Frontal cortex (tissue), 4 donors: Measurements from ENCODE around the gene MPRIP. TPM values are rescaled to one million over a fixed set of nuclear protein-coding genes. Genes with fewer than 3 reads are reported as not detected.
A peak's percentile ranks its signal among the peaks of the same experiment; 100 is the strongest.
"Not testable (repeated sequence)": the region's sequence is repeated elsewhere in the genome, so short reads cannot be mapped to it uniquely, and the experiment has no call there.

ENCODE experiments used
- DNase-seq, 2 donors: peaks; one replicate each; pipeline ENCODE4 v3.0.0; 2012; ENCODE audit warnings: low spot score in 2 of 2
- FAIRE-seq: peaks from 2 replicates; lab custom pipeline; 2012; peaks lifted over from hg19 to GRCh38; lab: Jason Lieb, UNC
- total RNA-seq: library from RNA; depleted of rRNA; stranded (reverse); fragments of >200 nt; gene quantifications from one replicate; pipeline ENCODE4 v1.2.3, GENCODE V29; 2014
- donor health status: control.
- donor health status: control.
- donor health status: control.

The MPRIP gene, protein sequence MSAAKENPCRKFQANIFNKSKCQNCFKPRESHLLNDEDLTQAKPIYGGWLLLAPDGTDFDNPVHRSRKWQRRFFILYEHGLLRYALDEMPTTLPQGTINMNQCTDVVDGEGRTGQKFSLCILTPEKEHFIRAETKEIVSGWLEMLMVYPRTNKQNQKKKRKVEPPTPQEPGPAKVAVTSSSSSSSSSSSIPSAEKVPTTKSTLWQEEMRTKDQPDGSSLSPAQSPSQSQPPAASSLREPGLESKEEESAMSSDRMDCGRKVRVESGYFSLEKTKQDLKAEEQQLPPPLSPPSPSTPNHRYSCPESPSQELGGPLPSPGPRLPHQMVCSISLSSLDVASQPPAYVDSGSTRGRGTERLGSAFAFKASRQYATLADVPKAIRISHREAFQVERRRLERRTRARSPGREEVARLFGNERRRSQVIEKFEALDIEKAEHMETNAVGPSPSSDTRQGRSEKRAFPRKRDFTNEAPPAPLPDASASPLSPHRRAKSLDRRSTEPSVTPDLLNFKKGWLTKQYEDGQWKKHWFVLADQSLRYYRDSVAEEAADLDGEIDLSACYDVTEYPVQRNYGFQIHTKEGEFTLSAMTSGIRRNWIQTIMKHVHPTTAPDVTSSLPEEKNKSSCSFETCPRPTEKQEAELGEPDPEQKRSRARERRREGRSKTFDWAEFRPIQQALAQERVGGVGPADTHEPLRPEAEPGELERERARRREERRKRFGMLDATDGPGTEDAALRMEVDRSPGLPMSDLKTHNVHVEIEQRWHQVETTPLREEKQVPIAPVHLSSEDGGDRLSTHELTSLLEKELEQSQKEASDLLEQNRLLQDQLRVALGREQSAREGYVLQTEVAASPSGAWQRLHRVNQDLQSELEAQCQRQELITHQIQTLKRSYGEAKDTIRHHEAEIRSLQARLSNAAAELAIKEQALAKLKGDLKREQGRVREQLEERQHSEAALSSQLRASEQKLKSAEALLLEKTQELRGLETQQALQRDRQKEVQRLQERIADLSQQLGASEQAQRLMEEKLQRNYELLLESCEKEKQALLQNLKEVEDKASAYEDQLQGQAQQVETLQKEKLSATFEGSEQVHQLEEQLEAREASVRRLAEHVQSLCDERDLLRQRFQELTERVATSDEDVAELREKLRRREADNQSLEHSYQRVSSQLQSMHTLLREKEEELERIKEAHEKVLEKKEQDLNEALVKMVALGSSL (N-terminal part only)
- 131 TPM for total RNA-seq

DNA sequence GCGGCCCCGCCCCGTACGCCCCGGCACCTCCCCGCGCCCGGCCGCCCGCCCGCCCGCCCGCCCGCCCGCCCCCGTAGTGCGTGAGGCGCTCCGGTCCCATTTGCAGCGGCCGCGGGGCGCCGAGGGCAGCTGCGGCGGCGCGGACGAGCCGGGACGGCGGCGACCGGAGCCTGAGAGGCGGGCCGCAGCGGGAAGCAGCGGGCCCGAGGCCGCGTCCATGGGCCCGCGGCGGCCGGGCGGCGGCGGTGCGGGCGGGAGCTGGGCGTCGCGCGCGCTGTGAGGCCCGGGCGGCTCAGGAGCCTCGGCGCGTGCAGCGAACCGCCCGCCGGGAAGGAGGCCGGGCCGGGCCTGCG lies at the start of gene MPRIP:
Gene MPRIP, plus strand, starts transcription at position 74 of the 353 bp plus-strand sequence. CDS start 392 bp downstream, outside the sequence.
- DNase-seq = no peak
- no peak for FAIRE-seq

DNA sequence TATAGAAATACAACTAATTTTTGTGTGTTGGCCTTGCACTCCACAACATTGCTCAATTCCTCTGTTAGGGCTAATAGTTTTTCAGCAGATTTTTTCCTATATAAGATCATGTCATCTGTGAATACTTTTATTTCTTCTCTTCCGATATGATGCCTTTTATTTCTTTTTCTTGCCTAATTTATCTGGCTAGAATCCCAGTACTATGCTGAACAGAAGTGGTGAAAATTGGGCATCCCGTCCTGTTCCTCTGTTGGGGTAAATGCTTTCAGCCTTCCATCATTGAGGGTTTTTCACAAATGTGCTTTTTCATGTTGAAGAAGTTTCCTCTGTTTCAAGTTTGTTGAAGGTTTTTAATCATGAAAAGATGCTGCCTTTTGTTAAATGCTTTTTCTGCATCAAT lies 47.6 kb upstream of the MPRIP start:
- DNase-seq = no peak
- no peak for FAIRE-seq

DNA sequence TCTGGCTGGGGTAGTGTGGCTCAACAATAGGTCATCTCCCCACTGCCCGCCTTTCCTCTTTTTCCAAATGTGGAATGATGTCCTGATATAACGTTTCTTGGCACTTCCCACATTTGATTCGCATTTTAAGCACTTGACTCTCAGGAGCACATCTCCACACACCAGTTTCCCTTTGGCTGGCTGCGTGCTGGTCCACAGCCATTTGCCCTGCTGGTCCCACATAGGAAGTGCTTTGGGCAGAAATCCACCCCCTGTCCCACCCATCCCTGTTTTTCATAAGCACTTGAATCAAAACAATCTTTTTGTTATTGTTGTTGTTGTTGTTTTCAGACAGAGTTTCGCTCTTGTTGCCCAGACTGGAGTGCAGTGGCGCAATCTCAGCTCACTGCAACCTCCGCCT lies 46.3 kb upstream of the MPRIP start:
- FAIRE-seq = no peak
- no peak for DNase-seq

DNA sequence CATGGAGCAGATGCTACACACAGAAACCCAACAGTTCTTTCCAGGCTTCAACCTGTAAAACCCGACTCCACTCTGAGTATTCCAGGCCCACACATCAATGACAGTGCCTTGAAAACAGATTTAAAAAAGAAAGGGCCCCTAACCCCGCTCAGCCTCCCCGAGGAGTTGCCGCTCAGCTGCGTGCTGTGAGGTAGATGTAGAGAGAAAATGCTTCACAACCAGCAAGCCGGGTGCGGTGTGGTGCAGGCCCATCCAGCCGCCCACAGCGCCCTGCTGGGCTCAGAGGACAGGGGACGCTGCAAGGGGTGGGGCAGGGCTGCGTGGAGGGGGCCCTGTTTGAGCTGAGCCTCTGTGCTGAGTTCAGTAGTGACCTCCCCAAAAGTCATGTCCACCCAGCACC lies 45.5 kb upstream of the MPRIP start:
- DNase-seq, FAIRE-seq: not testable (repeated sequence)

DNA sequence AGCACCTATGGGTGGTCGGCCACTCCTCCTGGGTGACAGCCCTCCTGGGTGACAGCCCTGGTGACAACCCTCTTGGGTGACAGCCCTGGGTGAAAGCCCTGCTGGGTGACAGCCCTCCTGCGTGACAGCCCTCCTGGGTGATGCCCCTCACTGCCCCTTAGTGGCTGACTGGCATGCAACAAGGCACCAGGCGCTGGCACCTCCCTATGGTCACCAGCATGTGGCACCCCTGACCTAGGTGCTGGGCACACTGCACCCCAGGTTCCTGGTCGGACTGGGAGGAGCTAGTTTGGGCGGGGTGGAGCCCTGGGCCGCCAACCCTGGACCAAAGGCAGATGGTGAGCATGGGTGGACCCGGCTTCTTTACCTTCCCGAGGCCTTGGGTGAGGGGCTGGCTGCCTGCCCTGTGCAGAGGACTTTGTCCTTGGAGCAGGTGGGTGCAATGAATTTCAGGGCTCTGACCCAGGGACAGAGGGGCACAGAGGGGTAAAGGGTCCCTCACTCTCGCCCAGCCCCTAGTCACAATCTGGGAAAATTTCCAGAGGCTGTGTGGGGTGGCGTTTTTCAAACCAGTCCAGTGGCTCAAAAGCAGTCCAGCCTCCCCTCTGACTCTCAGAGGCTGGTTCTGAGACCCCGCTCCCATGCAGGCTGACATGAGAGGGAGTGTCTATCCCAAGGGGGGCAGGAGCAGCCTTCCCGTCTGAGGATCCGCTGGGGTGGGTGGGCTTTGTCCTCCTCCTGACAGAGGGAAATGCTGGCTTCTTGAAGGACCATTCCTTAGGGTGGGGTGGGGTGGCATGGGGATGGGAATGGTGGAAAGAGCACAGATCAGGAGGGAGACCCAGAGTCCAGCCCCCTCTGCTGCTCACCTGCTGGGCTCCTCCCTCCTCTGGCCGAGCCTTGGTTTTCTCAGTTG lies 44.5 kb upstream of the MPRIP start:
- DNase-seq (no peak), FAIRE-seq (no peak)

DNA sequence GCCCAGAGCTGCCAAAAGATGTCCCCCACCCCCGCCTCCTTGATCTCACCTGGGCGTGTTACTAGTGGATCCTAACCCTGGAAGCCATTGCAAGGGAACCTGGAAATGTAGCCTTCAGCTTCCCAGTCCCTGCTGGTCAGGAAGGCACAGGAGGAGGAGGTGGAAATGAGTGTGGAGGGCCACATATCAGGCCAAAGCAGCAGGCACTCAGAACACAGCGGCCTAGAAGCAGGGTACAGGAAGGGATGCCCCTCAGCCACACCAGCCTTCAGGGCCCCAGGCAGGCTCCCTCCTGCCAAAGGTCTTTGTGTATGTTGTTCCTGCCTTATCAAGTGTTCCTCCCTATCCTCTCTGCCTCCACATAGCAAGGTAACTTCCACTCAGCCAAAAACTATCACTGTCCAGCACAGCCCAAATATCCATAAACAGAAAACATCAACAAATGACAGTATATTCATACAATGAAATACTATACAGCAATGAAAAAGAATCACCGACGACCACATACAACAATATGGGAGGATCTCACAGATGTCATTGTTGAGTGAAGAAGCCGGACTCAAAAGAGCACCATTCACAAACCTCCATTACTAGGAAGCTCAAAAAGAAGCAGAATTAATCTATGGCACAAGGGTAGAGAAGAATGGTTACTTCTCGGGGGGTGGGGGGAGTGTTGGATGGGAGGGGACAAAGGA lies 42.2 kb upstream of the MPRIP start:
- DNase-seq = no peak
- no peak for FAIRE-seq

DNA sequence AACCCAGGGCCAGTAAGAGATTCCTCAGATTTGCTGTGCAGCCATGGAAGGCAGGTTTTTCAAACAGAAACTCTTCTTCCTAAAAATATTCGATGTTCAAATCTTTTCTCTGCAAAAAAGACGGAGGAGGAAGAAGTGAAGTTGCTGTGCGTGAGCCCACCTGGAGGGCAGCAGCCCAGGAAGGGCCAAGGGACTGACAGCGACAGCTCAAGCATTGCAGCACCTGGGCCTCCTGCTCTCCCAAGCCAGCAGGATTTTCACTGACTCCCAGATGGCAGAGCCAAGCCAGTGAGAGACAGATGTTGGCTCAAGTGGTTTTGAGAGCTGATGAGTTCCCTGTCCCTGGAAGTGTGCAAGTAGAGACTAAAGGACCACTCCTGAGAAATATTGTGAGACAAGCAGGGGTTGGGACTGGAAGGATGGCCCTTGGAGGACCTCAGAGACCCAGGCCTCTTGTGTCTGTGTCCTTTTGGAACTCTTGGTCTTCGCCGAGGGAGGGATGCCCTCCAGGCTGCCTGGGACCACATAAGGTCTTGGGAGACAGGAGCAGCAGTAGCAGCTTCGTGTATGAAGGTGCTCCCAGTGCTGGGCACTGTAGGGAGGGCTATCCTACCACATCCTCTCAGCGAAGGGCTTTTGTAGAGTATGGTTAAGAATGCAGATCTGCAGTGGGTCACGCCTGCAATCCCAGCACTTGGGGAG lies 41.0 kb upstream of the MPRIP start:
- FAIRE-seq (no peak), DNase-seq (no peak)

DNA sequence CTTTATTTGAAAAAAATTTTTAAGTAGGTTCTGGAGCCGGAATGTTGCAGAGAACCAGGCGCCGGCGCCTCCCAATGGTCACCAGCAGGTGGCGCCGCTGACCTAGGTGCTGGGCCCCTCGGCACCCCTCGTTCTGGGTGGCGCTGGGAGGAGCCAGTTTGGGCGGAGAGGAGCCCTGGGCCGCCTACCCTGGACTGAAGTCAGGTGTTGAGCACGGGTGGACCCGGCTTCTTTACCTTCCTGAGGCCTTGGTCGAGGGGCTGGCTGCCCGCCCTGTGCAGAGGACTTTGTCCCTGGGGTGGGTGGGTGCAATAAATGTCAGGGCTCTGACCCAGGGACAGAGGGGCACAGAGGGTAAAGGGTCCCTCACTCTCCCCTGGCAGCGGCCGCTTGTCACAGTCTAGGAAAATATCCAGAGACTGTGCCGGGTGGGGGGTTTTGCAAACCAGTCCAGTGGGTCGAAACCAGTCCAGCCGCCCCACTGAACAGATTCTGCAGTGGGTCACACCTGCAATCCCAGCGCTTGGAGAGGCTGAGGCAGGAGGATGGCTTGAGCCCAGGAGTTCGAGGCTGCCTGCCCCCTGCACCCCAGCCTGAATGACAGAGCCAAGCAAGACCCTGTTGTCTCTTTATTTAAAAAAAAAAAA lies 40.3 kb upstream of the MPRIP start:
- no peak for FAIRE-seq

DNA sequence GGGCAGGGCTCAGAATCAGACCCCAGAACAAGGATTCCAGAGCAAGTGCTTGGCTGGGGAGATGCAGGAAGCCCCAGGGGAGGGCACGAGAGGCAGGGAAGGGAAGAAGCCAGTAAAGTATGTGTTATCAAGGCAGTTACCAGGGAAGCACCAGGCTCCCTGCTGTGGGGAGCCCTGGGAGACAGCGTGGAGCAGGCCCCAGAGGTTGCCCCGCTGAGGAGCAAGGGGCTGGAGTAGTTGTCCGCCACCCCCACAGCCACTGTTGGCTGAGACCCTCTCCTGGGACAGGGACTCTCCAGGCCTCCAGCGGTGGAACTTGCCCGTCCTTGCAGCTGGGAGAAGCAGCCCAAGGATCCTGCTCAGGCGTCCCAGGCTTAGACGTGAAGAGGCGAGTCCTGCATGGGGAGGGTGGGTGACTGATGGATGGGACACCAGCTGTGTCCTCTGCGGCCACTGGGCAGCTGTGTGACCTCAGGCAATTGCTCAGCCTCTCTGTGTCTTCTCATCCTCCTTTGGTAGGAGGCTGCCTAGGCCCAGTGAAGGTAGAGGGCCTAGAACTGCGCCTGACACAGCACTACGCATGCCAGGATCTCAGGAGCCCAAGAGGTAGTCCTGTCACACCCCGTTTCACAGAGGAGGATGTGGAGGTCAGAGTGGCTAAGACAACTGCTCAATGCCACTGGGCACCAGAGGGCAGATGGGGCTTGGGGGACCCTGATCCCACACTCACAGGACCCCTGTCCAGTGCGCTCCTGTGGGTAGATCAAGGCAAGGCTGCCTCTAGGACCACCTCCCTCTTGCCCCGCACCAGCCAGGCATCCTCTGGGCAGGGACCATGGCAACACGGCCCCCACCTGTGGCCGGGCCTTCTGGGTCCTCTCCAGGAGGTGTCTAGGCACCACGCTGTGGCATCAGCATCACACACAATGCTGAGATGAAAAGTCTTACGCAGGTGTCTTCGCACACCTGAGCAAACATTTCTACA lies 39.2 kb upstream of the MPRIP start:
- DNase-seq, FAIRE-seq: not testable (repeated sequence)

More for the DNA sequence above, 40.3 kb upstream of the MPRIP start:
- peak; percentile 67 to 89 for DNase-seq

DNA sequence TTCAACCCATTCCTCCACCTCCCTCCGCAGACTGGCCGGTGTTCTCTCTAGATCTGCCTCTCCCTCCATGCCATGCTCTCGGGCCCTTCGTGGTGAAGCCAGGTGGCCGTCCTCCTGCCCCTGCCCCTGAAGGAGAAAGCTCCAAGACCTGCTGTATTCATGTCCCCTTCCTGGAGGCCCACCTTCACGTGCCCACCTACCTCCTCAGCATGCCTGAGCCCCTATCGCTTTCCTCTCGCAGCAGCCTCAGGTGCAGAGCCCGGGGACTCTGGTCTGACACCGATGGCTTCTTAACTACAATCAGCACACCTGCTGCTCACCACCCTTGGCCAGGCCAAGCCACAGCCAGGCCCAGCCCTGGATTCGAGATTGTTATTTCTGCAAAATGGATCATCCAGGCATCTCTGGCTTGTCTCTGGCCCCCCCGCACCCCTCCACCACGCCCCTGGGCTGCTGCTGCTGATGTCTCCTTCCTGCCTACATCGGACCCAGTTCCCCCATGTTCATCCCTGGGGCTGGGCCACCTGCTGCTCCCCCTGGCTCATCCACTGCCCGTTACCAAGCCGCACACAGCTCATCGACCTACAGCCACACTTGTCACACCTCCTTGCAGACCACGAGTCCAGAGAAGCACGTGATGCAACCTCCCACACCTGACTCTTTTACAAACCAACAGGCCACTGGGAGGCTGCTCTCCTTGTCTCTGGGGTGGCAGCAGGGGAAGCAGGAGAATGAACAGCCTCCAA lies 37.8 kb upstream of the MPRIP start:
- no peak for DNase-seq

DNA sequence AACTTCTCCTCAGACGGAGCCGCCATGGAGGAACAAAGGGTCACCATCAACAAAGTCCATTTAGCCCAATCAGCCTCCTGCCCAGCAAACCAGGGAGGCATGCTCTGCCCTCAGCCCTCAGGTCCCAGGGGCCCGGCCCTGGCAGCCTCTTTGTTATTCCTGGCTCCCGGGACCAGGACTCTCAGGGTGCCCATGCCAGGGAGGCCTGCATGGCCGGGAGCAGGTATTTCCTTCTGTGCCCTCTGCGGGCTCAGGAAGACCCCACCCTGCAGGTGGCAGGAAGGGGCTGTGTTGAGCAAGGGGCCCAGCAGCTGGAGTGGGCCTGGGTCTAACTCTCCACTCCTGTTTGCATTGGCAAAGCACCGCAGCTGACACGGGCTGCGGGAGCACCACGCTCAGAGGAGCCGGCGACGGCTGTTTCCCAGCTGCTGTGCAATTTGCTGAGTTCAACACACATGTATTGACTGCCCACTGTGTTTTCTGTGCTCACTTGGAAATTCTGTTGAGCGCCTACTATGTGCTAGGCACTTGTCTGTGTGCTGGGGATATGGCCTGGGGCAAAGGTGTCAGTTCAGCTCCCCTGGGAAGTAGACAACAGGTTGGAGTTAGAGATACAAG lies 37.2 kb upstream of the MPRIP start:
- FAIRE-seq, DNase-seq: not testable (repeated sequence)

More for the DNA sequence above, 37.8 kb upstream of the MPRIP start:
- FAIRE-seq = no peak

DNA sequence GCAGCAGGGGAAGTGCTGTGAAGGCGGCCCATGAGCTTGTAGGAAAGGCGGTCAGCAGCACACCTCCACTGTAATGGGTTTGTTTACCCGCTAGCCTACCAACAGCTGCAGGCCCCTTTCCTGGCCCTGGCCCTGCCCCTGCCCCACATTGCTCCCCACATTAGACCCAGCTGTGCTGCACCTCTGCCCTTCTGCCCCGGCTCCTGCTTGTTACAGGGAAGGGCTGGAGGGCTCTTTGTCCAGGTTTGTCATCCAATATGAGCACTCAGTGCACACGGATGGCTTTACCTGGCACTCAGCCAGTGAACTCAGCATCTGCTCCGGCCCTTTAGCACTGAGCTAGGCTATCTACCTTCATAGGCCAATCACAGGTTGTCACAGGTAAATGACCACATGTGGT lies 34.4 kb upstream of the MPRIP start:
- DNase-seq, FAIRE-seq: not testable (repeated sequence)

DNA sequence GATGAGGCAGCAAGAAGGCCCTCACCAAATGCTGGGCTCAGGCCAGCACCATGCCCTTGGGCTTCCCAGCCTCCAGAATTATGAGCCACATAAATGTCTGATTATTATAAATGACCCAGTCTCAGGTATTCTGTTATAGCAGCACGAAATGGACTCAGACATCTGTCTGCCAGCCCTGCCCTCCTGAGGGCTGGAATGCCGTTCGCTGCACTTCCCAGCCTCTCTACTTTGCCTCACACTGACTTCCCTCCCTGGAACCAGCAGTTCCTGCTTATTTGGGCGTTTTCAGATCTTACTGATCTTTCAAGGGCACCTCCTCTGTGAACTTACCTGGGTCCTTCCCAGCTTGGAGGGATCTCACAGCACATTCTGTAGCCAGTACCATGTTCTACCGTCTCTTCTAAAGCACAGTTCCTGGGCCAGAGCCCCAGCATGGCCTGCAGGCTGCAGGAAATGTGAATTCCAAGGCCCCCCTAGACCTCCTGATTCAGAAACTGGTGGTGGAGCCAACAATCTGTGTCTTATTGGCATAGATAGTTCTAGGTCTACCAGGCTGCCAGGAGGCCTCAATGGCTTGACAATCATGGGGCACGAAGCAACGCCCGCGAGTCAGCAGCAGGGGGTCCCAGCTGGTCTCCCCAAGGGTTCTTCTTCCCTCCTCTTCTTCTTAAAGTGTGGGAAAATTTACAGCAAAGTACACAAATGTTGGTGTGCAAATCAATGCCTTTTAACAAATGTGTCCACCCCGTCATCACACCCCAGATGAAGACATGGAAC lies 33.4 kb upstream of the MPRIP start:
- not testable (repeated sequence) for DNase-seq, FAIRE-seq

DNA sequence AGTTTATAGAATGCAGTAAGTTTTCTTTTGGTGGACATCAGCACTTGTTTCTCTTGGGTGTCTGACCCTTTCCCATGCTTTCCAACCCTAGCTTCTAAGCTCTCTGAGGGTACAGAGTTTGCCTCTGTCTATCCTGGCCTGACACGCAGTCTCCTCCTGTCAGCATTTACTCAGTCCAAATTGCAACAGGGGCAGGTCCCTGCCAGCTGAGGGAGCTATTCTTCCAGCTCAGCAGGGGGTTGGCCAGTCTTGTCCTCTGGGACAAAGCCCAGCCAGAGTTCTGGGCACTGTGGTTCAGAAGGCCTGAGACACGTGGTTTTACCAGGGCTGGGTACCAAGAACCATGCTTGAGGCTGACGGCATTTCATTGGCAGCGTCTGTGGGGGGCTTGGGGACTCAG lies 32.3 kb upstream of the MPRIP start:
- FAIRE-seq = peak; percentile 54
- DNase-seq = not testable (repeated sequence)
